Kidney (tissue), 14 donors: ENCODE data around the gene NPSR1. TPM values are rescaled to one million over a fixed set of nuclear protein-coding genes. Genes with fewer than 3 reads are reported as not detected.

ENCODE experiments used
- DNase-seq, 5 donors: peaks; one replicate each; pipeline ENCODE4 v3.0.0-alpha.2; 2013 to 2020
- FAIRE-seq: peaks from 2 replicates; lab custom pipeline; 2012; peaks lifted over from hg19 to GRCh38; lab: Jason Lieb, UNC
- H3K27ac ChIP-seq, 2 donors: one replicate each; pipeline ENCODE4 v1.7.0; 2013; ENCODE audit warnings: low read depth in 2 of 2, low read length in 2 of 2, inconsistent platforms in 1 of 2
- H3K27me3 ChIP-seq: one replicate; pipeline ENCODE4 v1.7.1; 2013; ENCODE audit warnings: low read length, inconsistent platforms; ENCODE audit not compliant: control insufficient read depth, insufficient read depth
- H3K36me3 ChIP-seq, 3 donors: one replicate each; pipeline versions ENCODE4 v1.7.0 to v1.7.1; 2013; ENCODE audit warnings: low read length in 3 of 3, control low read depth in 1 of 3, inconsistent platforms in 1 of 3; ENCODE audit not compliant: insufficient read depth in 3 of 3, control insufficient read depth in 2 of 3
- H3K4me1 ChIP-seq, 3 donors: one replicate each; pipeline versions ENCODE4 v1.7.0 to v1.7.1; 2013; ENCODE audit warnings: low read length in 3 of 3, inconsistent platforms in 1 of 3, low read depth in 1 of 3; ENCODE audit not compliant: control insufficient read depth in 2 of 3, insufficient read depth in 2 of 3
- H3K4me3 ChIP-seq, 3 donors: one replicate each; pipeline versions ENCODE4 v1.7.0 to v1.8.1; 2013; ENCODE audit warnings: low read length in 3 of 3, control low read depth in 1 of 3, inconsistent platforms in 1 of 3
- H3K9ac ChIP-seq, 3 donors: one replicate each; pipeline versions ENCODE4 v1.7.0 to v1.7.1; 2013; ENCODE audit warnings: low read length in 3 of 3, control low read depth in 1 of 3, inconsistent platforms in 1 of 3
- H3K9me3 ChIP-seq, 3 donors: one replicate each; pipeline versions ENCODE4 v1.7.0 to v1.7.1; 2013; ENCODE audit warnings: low read length in 3 of 3, control low read depth in 1 of 3, inconsistent platforms in 1 of 3; ENCODE audit not compliant: control insufficient read depth in 2 of 3, insufficient read depth in 1 of 3
- intact Hi-C: fragments of 100-400 bp; cut with DNase I; formaldehyde crosslinking; loops from one replicate; pipeline ENCODE4 v1.11.1; 2022
- polyA plus RNA-seq: library from polyadenylated mRNA; stranded (reverse); fragments of 350-450 nt; fragmentation: Illumina TruSeq; extraction: RNeasy Lipid Tissue Mini Kit (QIAGEN cat#74804); gene quantifications from one replicate; pipeline ENCODE4 v1.2.3, GENCODE V29; 2014; ENCODE audit warnings: low read depth, low replicate concordance; ENCODE audit not compliant: insufficient read depth
- total RNA-seq: library from RNA; stranded (reverse); fragmentation: NEBNext Ultra II Directional; extraction: Animal tissue kit (Norgen Biotek cat#: 25700); gene quantifications from one replicate; pipeline ENCODE4 v1.2.1, GENCODE V29; 2021
- TF ChIP-seq, protein P1 (sequence below): IDR thresholded peaks from 3 replicates; pipeline ENCODE4 v1.5.1; 2012; ENCODE audit warnings: mild to moderate bottlenecking, moderate library complexity, borderline replicate concordance; ENCODE audit not compliant: insufficient read depth; ENCODE audit errors: extremely low read depth
- donor health status: control.
- donor health status: control.
- donor health status: control.
- donor health status: control.
- donor health status: control.
- donor health status: DM: yes; HTN: yes; CAD: no.
- donor health status: Normal renal cell carcinoma (clear cell type).

The NPSR1 gene
- total and polyA plus RNA-seq, 2 donors from 2014 or later, result not detected

DNA sequence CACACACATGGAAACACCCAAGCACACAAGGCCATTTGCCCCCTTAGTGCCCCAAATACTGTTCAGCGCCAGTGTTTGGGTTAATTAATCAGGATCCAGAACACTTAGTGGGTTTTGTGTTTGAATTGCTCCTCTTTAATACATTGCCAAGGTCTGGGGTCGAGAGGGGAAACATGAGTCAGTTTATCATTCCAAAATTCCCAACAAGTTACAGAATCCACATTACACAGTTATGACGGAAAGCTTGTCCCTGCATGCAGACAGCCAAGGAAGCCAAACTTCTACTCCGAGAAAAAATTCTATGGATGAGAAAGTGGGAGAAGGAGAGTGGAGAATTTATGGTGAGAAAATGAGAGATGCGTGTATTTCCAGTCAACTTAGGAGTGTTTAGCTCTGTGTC, 189.0 kb downstream of the NPSR1 start:
- H3K27ac ChIP-seq, result no peak overlapping the region
- intact Hi-C loops, result no loop called here
- TF ChIP-seq, protein P1, sequence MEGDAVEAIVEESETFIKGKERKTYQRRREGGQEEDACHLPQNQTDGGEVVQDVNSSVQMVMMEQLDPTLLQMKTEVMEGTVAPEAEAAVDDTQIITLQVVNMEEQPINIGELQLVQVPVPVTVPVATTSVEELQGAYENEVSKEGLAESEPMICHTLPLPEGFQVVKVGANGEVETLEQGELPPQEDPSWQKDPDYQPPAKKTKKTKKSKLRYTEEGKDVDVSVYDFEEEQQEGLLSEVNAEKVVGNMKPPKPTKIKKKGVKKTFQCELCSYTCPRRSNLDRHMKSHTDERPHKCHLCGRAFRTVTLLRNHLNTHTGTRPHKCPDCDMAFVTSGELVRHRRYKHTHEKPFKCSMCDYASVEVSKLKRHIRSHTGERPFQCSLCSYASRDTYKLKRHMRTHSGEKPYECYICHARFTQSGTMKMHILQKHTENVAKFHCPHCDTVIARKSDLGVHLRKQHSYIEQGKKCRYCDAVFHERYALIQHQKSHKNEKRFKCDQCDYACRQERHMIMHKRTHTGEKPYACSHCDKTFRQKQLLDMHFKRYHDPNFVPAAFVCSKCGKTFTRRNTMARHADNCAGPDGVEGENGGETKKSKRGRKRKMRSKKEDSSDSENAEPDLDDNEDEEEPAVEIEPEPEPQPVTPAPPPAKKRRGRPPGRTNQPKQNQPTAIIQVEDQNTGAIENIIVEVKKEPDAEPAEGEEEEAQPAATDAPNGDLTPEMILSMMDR, result no peak
- no peak for DNase-seq
- H3K4me3 ChIP-seq, result no peak overlapping the region
- no peaks in the 10 kb centered on the region for H3K9me3 ChIP-seq
- H3K9ac ChIP-seq, result no peak overlapping the region
- no peaks in the 10 kb centered on the region for H3K4me1 ChIP-seq
- H3K36me3 ChIP-seq, result no peaks in the 10 kb centered on the region
- H3K27me3 ChIP-seq, result no peaks in the 10 kb centered on the region
- no peak for FAIRE-seq

DNA sequence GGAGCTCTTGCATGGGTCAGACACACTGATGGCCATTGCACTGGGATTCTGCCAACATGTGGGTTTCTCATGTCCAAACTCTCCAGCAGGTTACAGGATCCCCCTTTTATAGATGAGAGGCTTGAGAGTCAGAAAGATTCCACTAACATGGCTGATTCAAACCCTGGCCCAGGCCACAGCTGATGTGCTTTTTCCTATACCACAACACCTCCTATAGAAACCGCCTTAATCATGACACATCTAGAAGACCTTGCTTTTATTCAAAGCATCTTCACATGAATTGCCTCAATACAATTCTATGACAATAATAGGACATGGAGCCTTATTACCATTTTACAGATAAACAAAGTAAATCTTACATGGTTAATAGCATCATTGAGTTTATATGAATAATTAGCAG, 190.7 kb downstream of the NPSR1 start:
- TF ChIP-seq, protein P1, result no peak
- no peak overlapping the region for H3K9ac ChIP-seq
- no peak overlapping the region for H3K27ac ChIP-seq
- intact Hi-C loops, result no loop called here
- DNase-seq (no peak), FAIRE-seq (no peak)
- no peaks in the 10 kb centered on the region for H3K4me1 ChIP-seq
- H3K9me3 ChIP-seq, result no peaks in the 10 kb centered on the region
- no peaks in the 10 kb centered on the region for H3K27me3 ChIP-seq
- no peak overlapping the region for H3K4me3 ChIP-seq
- no peaks in the 10 kb centered on the region for H3K36me3 ChIP-seq

DNA sequence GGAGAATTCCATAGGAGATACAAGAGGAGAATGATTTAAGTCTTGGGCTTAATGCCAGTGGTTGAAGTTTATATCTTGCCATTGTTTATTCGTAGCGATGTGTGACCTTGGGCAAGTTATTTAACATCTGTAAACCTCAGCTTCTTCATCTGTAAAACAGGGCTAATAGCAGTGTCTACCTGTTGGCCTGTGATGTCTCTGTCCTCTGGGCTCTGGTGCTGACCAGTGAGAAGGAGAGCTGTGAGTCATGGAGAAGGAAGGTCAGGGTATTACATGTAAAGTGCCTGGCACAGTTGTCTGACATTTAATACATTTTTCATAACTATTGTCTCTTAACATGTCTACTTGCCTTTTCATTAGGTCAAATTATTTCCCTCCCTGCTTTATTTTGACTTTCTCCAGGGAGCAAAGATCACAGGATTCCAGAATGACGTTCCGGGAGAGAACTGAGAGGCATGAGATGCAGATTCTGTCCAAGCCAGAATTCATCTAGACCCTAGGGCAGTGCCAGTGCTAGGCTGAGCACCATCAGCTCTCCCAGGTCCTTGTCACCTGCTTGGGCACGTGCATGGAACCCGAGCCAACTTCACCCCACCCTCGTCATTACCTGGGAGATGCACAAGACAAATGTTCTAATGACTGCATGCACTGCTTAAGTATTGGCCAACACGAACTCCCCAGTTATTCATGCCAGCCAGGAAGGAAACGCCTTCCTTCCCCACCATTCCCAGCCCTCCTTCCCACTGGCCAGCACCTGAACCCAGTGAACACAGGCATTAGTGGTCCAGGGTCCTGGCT, 191.3 kb downstream of the NPSR1 start:
- no peaks in the 10 kb centered on the region for H3K36me3 ChIP-seq
- H3K4me1 ChIP-seq, result no peaks in the 10 kb centered on the region
- no peaks in the 10 kb centered on the region for H3K27me3 ChIP-seq
- intact Hi-C loops, result no loop called here
- no peak for FAIRE-seq
- H3K9me3 ChIP-seq, result no peaks in the 10 kb centered on the region
- H3K9ac ChIP-seq, result no peak overlapping the region
- DNase-seq, result no peak
- H3K27ac ChIP-seq, result no peak overlapping the region
- TF ChIP-seq, protein P1, result no peak
- no peak overlapping the region for H3K4me3 ChIP-seq
